Colon (tissue), 2 donors: ENCODE results near the gene SLC36A4.
"Not testable (repeated sequence)": the region's sequence is repeated elsewhere in the genome, so short reads cannot be mapped to it uniquely, and the experiment has no call there.

Experiments used
- FAIRE-seq: peaks from 2 replicates; lab custom pipeline; 2012; peaks lifted over from hg19 to GRCh38; lab: Jason Lieb, UNC
- donor health status: control.
- donor health status: control.

The SLC36A4 gene

DNA sequence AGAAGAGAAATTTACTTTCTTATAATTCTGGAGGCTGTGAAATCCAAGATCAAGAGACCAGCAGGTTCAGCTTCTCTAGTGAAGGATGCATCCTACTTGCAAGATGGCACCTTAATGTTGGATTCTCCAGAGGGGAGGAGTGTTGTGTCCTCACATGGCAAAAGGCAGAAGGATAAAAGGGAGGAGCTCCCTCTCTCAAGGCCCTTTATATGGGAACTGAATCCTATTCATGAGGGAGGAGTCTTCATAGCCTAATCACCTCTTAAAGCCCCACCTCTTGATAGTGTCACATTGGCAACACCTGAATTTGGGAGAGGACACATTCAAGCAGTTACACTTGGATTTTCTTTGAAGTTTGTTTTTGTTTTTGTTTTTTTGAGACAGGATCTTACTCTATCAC lies 79.5 kb downstream of the SLC36A4 start:
- FAIRE-seq, result no peak

DNA sequence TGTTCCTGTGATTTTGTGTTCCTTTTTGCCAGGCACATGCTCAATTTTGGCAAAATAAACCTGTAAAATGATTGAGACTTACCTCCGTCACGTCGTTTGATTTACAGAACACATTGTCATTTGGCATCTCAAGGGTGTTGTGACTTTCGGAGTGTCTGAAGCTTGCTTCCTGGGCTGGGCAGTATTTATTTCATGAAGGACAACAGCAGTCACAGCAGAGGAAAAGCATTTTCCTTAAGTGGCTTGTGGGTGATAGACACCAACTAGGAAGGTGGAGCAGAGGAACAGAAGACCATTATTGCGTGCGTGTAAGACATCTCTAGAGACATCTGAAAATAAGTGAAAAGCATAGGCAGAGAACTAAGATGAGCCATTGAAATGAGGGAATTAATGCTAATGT lies 80.2 kb downstream of the SLC36A4 start:
- FAIRE-seq, result no peak

DNA sequence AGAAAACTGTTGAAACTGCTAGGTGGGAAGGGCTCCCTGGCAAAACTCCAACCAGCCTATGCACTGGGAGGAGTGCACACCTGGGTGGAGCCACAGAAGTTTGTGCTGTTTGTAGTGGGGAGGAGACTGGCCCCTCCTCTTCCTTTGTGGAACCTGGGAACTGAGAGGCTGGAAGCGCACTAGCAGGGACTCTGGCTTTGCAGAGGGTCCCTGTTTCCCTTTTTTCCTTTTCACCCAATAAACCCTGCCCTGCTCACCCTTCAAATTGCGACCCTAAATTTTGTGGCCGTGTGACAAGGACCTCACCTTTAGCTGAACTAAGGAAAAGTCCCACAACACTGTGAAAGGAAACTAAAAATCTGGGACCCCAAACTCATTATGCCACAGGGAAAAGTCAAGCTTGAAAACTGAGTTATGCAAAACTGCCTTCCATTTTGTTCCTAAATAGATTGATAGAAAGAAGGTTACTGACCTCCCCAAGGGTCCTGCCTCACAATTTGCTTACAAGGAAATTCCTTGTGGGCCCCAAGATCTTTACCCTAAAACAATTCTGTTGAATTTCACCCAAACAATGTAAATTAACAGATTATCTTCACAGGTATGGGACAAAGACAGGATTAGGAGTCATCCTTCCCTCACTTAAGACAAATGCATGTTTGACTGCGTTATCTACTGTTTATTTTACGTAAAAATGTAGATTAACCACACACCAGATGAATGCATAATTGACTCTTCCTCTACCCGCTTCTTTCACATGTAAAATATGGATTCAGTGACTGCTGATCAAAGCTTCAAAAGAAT lies 81.0 kb downstream of the SLC36A4 start:
- FAIRE-seq, result no peak

DNA sequence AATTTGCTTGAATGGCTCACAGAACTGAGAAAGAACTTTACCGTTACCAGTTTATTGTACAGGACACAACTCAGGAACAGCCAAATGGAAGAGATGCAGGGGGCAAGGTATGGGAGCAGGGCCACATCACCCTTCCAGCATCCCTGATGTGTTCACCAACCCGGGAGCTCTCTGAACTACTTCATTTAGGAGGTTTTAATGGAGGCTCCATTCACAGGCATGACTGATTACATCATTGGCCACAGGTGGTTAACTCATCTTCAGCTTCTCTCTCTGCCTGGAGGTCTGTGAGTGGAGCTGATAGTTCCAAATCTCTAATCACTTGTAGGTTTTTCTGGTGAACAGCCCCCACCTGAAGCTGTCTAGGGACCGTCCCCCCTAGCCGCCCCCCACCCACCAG lies 83.5 kb downstream of the SLC36A4 start:
- no peak for FAIRE-seq

DNA sequence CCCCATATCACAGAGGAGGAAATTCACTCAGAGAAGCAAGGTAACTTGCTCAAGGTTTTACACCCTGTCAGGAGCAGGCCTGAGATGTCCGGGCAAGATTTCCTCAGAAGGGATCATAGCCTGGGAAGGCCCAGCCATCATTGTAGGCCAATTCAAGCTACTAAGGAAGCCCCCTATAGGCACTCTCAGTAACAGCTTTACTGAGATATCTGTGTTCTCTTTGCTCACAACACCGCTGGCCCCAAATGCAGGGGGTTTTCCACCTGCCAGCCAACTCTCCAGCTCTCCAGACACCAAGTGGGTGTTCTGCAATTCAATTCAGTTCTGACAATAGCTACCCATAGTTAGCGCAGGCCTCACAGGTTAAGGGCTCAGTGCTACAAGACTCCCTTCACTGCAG lies 84.0 kb downstream of the SLC36A4 start:
- no peak for FAIRE-seq

DNA sequence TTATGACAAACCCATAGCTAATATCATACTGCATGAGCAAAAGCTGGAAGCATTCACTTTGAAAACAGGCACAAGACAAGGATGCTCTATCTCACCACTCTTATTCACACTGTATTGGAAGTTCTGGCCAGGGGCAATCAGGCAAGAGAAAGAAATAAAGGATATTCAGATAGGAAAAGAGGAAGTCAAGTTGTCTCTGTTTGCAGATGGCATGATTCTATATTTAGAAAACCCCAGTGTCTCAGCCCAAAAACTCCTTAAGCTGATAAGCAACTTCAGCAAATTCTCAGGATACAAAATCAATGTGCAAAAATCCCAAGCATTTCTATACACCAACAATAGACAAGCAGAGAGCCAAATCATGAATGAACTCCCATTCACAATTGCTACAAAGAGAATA lies 86.6 kb downstream of the SLC36A4 start:
- not testable (repeated sequence) for FAIRE-seq

DNA sequence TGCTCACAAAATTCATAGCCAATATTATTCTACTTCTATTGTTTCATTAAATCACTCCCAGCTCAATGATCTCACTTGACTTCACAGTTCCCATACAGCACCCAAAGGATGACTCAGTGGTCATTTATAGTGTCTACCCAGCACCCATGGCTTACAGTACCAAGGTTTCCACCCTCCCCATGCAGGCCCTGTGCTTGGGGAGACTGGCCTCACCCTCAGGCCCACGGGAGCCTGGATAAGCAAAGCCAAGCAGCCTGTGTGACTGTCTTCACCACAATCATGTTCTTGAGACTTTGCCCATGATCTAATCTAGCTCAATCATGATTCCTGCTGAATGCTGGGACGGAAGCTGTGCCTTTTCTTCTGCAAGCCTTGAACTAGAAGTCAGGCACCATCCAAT lies 97.6 kb downstream of the SLC36A4 start:
- no peak for FAIRE-seq

DNA sequence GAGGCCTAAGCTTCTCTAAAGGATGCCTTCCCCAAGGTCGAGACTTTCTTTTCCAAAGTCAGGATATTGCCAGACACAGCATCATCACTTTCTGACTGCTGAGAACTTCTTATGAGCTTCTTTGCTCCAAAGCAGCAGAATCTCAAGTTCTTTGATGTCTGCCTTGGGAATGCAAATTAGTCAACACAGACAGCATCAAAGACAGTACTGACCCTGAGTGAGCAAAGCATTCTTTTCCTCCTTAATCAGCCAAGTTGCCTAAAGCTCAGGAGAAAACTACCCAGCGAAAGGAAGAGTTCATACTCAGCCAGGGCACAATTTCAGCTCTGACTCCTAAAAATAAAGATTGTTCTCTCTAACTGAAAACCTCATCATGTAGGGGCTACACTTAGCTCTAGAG lies 98.0 kb downstream of the SLC36A4 start:
- FAIRE-seq, result no peak
